ENCODE data around the gene PON3.
"Not testable (repeated sequence)": the region's sequence is repeated elsewhere in the genome, so short reads cannot be mapped to it uniquely, and the experiment has no call there.

PON3 gene

DNA sequence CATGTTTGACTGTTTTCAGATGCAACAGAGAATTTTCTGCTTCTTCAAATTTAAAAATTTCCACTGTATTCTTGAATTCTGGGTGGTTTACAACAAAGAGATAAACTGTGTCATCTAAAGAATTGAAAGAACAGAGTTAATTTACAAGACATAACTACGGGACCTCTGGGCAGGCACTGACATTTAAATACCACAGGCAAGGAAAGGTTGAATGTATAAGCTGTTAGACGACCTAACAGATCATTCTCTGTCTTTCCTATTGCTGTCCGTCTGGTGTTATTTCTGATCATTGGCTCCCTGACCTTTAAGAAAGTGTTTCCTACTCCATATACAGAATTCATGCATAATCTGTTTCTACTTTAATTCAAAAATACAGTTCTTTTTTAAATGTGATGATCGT lies 15.5 kb upstream of the PON3 start:
- no peak for DNase-seq

DNA sequence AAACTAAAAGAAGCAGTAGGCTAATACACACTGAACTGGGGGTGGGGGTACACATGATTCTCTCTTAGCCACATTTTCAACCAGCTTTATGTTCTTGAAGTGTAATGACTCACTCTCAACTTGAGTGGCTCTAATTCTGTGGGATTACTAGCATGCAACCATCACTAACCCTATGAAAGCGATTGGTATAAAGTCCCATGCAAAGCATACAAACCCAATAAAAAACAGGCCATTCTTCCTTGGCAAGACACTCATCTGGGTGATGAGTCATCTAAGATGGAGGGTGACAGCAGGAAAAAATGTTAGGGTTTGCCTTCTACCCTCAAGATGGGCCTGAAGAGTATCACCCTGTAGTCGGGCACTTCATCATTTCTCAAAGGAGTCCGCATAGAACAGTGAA lies 14.9 kb upstream of the PON3 start:
- peak; percentile 29 for DNase-seq

DNA sequence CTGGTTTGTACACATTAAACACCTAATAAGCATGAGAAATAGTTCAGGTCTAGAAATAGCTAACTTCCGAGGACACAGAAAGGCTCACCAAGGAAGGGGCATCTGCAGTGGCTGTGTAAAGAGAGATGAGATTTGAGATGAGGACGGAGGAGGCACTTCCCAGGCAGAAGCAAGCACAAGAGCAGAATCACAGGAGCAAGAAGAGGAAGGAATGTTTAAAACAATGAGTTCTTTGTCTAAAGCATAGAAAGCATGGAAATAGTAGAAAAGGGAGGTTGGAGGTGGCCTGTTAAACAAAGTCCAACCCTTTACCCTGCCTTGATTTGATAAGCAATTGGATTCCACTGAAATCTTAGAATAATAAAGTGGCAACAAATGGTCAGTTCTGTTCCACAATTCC lies 11.6 kb upstream of the PON3 start:
- no peak for DNase-seq

DNA sequence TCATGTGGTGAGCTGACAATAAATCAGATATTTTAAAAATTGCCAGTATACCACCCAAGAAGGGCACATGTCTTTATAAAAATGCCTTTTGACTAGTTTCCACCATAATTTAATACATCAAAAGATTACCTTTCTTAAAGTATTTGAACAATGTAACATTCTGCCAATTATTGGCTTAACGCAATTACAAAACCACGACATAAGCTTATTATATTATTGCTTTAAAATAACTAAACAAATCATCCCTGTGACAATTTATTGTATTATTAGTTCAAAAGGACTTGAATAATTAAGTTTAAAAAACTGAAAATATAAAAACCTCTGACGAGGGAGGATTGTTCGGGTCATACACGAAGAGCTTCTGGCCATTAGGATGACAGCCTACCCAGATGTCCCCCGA lies 9.6 kb upstream of the PON3 start:
- no peak for DNase-seq

DNA sequence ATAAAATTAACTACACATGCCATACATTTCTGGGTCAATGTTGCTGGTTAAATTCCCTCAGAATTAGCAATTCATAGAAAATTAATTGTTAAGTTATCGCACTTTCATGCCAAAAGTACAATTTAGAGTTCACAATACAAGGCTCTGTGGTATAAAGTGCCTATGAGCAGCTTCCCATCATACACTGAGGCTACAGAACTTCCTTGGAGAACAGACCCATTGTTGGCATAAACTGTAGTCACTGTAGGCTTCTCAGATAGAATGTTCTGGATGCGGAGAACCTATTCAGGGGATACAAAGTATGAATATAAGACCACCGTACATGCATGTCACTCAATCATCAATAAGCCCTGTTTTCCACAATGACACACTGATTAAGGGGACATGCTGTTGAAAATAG lies 9.0 kb upstream of the PON3 start:
- no peak for DNase-seq

DNA sequence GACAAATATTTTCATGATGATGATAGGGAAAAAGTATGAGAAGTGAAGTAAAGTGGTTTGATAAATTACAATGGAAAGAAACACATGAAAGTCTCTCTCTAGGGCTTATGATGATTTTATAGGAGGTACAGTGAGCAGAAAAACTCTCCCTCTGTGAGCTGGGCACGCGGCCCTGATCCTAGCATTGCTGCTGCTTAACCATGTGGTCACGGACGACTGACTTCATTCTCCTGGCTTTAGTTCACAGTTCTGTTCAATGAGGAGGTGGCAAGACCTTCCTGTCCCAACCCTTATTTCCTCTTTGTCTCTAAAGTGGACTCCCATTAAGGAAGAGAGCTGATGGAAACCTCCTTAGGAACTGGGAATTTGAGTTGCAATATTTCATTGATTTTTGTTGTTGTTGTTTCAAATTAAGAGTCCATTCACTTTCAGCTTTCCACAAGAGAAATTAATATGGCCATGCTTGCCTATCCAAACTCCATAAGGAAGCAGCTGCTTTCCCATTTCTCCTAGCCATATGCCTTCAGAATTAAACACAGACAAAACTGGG lies 8.2 kb upstream of the PON3 start:
- no peak for DNase-seq

DNA sequence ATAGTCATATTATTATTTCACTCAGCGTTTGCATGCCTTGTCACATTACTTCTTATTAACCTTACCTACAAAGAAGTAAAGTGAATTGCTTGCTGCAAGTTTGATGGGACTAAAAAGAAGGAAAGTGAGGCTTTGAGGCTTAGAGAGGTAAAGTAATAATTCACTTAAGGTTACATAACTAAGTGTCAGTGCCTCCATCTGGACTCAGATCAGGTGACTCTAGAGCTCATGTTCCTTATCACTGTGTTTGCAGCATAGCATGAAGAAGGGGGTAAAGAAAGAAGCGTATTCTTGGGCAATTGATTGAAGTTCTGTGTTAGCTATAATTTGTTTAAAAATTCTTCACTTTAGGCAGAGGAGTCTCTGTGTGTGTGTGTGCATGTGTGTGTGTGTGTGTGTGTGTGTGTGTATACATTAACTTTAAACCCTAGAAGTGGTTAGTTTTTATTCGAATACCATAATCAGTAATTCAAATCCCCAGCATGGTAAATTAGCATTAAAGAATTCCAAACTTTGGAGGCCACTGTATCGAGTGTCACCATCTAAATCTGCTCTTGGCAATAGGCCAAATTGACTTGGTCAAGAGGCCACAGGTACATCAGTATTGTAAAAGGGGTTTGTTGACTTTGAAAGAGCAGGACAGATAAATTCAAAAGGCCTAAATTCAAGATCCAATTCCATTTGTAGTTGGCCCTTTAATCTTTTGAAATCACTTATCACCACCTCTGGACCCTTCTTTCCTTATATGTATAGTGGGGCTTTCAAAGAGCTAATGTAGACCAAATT lies 2.2 kb upstream of the PON3 start:
- DNase-seq = no peak

DNA sequence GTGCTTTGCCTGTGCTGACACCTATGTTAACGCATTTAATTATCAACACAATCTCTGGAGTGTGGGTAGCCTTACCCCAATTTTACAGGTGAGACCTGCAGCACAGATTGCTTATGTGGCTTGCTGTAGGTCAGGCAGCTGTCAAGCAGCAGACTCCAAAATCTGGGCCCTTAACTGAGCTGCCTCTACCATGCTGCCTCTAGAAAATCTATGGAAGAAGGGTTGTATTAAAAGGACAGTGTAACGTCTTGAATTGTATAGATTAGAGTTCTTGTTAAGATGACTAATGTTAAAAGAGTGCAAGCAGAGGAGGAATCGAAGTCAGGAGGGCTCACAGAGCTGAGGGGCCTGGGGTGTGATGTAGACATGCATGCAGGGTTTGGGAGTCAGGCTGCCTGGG lies 1.2 kb upstream of the PON3 start:
- DNase-seq = no peak

DNA sequence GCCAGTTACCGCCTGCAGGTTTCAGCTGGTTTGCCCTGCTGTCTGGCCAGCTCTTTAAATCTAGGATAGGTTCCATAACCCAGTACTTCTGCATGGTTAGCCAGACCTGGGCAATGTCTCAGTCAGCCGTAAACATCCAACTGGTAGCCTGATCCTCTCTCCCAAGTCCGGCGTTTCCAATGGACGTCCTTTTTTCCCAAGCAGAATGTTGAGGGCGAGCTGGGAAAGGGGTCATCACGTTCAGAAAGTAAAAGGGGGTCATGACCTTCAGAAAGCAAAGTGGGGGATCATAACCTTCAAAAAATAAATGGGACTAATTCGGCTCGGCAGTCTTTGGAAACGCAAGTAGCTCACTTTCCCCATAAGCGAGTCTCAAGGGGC lies 430 bp downstream of the PON3 start:
- DNase-seq = no peak

DNA sequence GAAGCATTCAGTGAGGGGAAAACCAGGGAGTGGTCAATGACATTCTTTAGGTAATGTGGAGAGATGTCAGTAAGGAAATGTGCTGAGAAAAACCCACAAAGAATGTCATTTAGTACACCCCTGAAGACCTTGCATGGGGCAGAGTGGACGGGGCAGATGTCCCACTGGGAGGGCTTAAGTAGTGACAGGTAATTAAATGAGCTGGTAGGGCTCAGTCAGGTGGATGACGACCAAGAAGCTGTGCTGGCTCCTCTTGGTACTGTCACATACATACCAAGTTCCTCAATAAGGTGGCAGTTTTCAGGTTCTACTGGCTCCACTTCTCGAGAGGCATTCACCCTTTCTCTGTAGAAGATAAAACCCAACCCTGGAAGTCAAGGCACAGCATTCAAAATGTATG lies 1.8 kb downstream of the PON3 start:
- no peak for DNase-seq

DNA sequence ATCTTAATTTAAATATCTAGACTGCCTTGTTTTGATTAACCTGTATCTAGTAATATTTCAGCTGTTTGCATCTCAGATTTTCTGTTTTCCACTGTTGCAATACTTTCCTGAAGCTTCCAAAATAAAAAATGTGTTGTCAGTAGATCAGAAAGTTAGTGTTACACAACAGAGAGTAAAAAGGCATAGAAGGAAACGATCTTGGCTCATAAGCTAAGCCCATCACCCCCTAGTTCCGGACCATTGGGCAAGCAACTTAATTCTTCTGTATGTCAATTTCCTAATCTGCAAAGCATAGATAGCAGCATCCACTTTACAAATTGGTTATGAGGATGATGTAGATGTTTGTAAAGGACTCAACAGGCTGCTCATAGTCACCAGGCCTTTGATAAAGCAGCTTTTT lies 4.4 kb downstream of the PON3 start:
- no peak for DNase-seq

DNA sequence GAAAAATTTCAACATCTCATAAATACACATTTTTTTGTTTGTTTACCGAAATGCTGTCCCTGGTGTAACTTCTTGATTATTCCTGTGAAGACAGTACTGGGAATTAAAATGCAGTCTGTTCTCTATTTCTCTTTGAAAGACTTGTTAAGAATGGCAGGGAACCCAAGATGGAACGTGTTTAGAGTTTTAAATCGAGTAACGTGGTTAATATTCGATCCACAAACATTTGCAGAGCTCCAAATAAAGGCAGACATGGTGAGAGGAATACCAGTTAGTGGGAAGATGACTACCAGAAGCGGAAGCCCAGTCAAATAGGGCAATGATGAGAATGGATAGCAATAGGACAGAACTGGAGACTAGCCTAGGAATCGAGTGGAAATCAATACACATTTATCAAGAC lies 6.7 kb downstream of the PON3 start:
- no peak for DNase-seq

DNA sequence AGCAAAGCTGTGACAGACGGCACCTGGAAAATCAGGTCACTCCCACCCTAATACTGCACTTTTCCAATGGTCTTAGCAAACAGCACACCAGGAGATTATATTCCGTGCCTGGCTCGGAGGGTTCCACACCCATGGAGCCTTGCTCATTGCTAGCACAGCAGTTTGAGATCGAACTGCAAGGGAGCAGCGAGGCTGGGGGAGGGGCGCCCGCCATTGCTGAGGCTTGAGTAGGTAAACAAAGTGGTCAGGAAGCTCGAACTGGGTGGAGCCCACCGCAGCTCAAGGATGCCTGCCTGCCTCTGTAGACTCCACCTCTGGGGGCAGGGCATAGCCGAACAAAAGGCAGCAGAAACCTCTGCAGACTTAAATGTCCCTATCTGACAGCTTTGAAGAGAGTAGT lies 16.7 kb downstream of the PON3 start:
- not testable (repeated sequence) for DNase-seq

DNA sequence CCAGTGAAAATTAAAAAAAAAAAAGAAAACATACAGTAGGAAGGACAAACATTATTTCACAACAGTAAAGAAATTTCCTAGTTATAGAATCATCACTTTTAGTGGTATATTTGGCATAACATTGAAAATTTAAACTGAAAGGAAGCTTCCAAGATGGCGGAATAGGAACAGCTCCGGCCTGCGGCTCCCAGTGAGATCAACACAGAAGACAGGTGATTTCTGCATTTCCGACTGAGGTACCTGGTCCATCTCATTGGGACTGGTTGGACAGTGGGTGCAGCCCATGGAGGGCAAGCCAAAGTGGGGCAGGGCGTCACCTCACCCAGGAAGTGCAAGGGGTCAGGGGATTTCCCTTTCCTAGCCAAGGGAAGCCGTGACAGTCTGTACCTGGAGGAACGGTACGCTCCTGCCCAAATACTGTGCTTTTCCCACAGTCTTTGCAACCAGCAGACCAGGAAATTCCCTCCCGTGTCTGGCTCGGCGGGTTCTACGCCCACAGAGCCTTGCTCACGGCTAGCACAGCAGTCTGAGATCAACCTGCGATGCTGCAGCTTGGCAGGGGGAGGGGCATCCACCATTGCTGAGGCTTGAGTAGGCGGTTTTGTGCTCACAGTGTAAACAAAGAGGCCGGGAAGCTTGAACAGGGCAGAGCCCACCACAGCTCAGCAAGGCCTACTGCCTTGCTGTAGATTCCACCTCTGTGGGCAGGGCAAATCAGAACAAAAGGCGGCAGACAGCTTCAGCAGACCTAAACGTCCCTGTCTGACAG lies 19.4 kb downstream of the PON3 start:
- DNase-seq = no peak

DNA sequence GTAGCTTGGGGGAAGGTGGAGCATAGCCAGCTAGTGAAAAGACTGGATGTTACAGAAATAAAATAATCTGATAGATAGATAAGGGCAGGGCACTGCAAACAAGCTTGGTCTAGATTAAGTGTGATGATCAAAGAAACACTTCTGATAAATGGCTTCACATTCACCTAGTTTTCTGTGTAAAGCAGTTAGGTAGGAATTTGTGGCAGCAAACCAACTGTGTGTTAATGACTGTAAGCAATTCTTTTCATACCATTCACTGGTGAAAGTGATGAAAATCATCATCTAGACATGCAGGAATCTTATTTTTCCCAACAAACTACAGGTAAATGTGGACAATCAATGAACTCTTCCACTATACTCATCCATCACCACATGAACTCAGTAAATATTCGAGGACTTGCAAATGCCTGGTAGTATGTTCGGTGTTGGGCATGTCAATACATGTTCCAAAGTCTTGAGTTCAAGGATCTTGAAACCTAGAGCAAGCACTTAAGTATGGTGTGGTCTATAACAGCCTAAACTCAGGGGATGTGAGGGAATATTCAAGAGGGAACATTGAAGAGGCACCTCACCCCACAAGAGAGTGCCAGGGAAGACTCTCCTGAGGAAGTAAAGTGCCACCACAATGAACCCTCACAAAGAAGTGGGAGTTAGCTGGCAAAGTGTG lies 20.5 kb downstream of the PON3 start:
- no peak for DNase-seq

DNA sequence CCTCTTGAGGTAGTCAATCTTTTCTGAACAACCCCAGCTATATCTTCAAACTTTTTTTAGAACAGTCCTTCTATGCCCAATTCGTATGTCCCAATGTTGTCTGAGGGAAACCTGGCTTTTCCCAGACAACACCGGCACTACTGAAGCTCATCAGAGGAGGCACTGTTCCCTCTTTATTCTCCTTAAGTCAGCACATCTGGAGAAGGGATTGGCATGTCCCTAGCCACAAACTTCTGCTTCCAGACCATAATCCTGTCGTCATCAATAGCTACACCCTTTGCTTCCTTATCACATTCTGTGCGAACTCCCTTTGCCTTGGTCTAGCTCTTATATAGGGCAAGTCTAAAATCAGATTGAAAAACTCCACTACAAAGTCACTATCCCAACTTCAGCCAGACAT lies 22.9 kb downstream of the PON3 start:
- no peak for DNase-seq

DNA sequence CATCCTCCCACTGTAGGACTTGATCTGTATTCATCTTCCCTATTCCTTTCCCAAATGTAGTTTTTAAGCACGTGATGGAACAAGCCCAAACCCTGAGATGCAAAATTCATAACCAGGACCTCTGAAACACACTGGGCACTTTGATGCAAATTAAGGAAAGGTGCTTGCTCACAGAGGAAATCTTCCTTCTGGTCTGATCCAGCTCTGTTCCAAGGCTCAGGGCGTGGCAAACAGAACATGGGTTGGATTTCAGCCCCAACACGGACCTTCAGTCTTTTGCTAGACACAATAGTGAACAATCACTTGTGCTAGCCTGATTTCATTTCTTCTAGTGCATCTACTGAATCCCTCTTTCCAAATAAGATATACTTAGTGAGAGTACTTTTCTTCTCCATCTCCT lies 27.9 kb downstream of the PON3 start:
- no peak for DNase-seq

DNA sequence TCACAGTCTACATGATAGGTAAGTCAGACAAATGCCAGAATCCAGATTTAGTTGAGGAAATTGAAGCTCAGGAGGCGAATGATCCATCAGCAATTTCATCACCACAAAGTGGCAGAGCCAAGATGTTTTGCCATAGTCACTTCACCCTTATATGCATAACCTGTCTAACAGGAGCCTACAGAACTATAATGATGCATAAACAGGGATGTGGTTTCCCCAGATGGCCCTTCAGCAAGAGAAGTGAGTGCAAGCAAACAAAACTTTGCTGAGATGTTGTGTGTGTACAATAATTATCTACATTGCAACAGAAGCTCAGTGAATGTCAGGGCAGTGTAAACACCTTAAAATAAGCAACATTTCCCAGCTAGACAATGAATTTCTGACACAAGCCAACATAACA lies 28.6 kb downstream of the PON3 start:
- no peak for DNase-seq

DNA sequence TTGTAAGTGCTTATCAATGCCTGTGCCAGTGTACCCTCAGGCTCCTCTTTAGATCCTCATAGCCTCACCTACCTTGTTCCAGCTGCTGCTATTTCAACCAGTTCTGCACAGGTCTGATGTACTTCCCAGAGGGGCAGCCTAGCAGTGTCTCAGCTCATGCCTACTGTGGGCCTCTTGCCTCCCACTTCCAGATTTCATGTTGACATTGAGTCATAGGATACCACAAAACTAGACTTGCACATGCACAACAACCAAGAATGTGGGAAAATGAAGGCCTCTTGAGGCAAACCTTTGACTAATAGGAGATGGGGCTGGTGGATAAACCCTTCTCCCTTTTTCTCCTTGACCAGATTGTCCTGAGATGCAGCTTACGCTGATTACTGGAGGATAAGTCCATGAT lies 31.0 kb downstream of the PON3 start:
- peak; percentile 31 for DNase-seq

DNA sequence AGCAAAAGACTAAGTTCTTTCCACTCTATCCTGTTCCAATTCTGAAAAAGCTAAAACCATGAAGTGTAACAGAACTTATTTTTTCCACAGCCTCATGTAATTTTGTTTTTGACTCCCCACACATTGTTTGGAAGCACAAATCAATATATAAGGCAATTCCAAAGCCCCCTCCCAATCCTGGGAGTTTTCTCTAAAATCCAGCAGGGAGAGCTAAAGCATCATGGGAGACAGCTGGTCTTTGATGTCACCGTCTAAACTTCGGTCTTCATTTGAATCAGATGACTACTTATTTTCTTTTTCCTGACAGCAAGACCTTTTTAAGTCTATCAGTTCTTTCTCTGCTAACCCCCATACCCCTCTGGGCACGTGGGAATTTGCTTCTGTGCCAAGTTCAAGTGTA lies 38.6 kb downstream of the PON3 start:
- DNase-seq = no peak

DNA sequence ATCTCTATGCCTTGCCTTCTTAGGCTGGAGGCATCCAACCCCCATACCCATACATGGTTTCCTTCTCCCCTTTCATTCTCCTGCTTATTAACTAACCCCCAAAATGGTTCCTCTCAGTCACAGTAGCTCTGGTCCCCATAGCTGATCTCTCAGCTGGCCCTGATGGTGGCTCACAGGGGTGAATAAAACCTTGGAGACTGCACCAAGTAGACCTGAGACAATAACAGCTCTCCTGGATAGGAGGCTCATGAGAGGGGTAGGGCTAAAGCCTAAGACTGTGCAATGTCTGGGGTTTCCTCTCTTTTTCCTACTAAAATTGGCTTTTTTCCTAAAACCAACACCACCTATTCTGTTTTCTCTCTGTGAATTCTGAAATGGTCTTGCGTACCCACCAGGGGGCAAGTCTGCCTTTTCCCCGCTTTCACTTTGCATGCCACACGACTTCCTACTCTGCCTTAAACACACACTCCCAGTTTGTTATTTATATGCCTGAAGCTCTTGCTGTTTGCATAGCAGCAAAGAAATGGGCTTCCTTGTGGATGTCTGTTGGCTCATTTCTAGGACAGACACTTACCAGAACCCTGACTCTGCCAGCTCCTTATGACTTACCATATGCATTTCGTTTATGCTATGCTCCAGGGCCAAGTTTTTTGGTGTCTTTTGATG lies 53.4 kb downstream of the PON3 start:
- no peak for DNase-seq

DNA sequence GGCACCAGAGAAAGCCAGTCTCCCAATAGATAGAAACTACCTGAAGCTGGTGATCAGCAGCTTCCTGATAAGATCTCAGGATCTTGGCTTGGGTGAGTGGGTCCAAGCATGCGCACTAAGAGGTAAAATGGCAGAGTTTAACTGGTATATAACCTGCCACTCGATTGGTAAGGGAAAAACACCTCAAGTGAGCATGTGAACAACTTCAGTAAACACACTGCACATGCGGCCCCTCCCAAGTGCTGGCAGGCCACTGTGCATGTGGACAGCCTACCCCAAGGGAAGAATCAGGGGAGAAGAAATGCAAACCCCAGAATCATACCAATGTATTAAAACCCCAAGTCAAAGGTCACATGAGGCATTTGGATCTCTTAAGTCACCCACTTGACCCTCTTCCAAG lies 54.1 kb downstream of the PON3 start:
- DNase-seq = no peak

DNA sequence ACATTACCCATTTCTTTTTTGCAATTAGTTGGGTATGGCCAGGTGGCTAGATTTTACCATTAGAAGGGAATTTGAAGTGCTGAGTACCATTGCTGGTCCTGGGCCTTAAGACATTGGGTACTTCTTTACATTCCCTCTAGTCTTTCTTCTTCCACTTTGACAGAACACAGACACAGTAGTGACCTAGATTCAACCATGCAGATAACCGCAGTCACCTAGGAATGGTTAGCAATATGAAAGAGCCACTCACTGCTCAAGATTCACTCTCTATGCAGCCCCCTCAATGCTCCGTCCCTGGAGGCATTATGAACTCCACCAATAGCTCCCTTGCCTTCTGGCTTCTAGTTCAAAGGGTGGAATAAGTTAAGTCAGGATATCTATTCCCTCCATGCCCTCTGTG lies 55.7 kb downstream of the PON3 start:
- DNase-seq = no peak

Data from EL (cell line).